GM06990 (cell line): ENCODE data around the gene CNPY3.
A peak's percentile ranks its signal among the peaks of the same experiment; 100 is the strongest.

Experiments
- DNase-seq: peaks from one replicate; pipeline ENCODE4 v3.0.0-alpha.2; 2011; ENCODE audit not compliant: insufficient read length; ENCODE audit errors: extremely low read depth
- H3K27me3 ChIP-seq: replicated peaks from 2 replicates; pipeline ENCODE4 v1.6.0; 2011; ENCODE audit warnings: low read length; ENCODE audit not compliant: control insufficient read depth, insufficient read depth
- H3K36me3 ChIP-seq: 2 replicates; pipeline ENCODE4 v1.5.1; 2011; ENCODE audit warnings: low read length; ENCODE audit not compliant: control insufficient read depth, insufficient read depth
- H3K4me3 ChIP-seq: replicated peaks from 2 replicates; pipeline ENCODE4 v1.5.1; 2011; ENCODE audit warnings: low read depth, mild to moderate bottlenecking, control low read depth, low read length
- CTCF ChIP-seq: IDR thresholded peaks from 2 replicates; pipeline ENCODE4 v1.5.1; 2011; ENCODE audit warnings: low read length, control low read depth, mild to moderate bottlenecking, inconsistent platforms; ENCODE audit not compliant: insufficient read depth, poor library complexity, severe bottlenecking

Gene CNPY3

GRCh38 chr6:42929821-42930360, 611 bp downstream of the CNPY3 start:
- Histone ChIP-seq H3K36me3 (peaks cover 7% of the 10 kb centered on the region), H3K4me3 (peak overlapping the region; percentile 92), H3K27me3 (no peaks in the 10 kb centered on the region)
- no peak for TF ChIP-seq CTCF
- DNase-seq: peak; percentile 88

GRCh38 chr6:42932412-42932811, 3.1 kb downstream of the CNPY3 start:
- Histone ChIP-seq H3K36me3 (peaks cover 18% of the 10 kb centered on the region), H3K4me3 (peak overlapping the region; percentile 92), H3K27me3 (no peaks in the 10 kb centered on the region)
- no peak for TF ChIP-seq CTCF
- DNase-seq: no peak

GRCh38 chr6:42933205-42933604, 3.9 kb downstream of the CNPY3 start:
- Histone ChIP-seq H3K36me3 (peaks cover 25% of the 10 kb centered on the region), H3K27me3 (no peaks in the 10 kb centered on the region), H3K4me3 (peak overlapping the region; percentile 92)
- DNase-seq: no peak
- no peak for TF ChIP-seq CTCF

GRCh38 chr6:42935322-42935721, 6.0 kb downstream of the CNPY3 start:
- peaks cover 44% of the 10 kb centered on the region for H3K36me3 ChIP-seq
- TF ChIP-seq CTCF: no peak
- no peaks in the 10 kb centered on the region for H3K27me3 ChIP-seq
- DNase-seq: no peak
- H3K4me3 ChIP-seq: no peak overlapping the region

GRCh38 chr6:42936398-42936797, 7.1 kb downstream of the CNPY3 start:
- no peak for DNase-seq
- no peaks in the 10 kb centered on the region for H3K27me3 ChIP-seq
- no peak for TF ChIP-seq CTCF
- no peak overlapping the region for H3K4me3 ChIP-seq
- peaks cover 49% of the 10 kb centered on the region for H3K36me3 ChIP-seq

GRCh38 chr6:42937548-42938427, 8.5 kb downstream of the CNPY3 start:
- no peak overlapping the region for H3K4me3 ChIP-seq
- no peak for DNase-seq
- H3K36me3 ChIP-seq: peaks cover 49% of the 10 kb centered on the region
- no peak for TF ChIP-seq CTCF
- H3K27me3 ChIP-seq: no peaks in the 10 kb centered on the region
